ENCODE measurements around the gene MMP19. TPM values are rescaled to one million over a fixed set of nuclear protein-coding genes. Genes with fewer than 3 reads are reported as not detected.

Gene MMP19
- total RNA-seq: 10 to 100 TPM in 2 of 4 donors, 1 to 10 TPM in 2; 5.6 to 36.6 (median 11.4) TPM

- Histone ChIP-seq H3K9me3 (no peaks in the 10 kb centered on the region), H3K27me3 (no peaks in the 10 kb centered on the region), H3K4me1 (peaks cover 7 to 12% of the 10 kb centered on the region in 2 donors), H3K4me3 (peak within 1 kb of the TSS; percentile 54 to 64), H3K27ac (peak within 1 kb of the TSS; percentile 86 to 89), H3K36me3 (no peaks in the 10 kb centered on the region)
- intact Hi-C loops (cut with DNase I; ENCODE audit: low total_unique reads): no loop called here
- TF ChIP-seq, protein P1, sequence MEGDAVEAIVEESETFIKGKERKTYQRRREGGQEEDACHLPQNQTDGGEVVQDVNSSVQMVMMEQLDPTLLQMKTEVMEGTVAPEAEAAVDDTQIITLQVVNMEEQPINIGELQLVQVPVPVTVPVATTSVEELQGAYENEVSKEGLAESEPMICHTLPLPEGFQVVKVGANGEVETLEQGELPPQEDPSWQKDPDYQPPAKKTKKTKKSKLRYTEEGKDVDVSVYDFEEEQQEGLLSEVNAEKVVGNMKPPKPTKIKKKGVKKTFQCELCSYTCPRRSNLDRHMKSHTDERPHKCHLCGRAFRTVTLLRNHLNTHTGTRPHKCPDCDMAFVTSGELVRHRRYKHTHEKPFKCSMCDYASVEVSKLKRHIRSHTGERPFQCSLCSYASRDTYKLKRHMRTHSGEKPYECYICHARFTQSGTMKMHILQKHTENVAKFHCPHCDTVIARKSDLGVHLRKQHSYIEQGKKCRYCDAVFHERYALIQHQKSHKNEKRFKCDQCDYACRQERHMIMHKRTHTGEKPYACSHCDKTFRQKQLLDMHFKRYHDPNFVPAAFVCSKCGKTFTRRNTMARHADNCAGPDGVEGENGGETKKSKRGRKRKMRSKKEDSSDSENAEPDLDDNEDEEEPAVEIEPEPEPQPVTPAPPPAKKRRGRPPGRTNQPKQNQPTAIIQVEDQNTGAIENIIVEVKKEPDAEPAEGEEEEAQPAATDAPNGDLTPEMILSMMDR (IDR thresholded peaks at IDR 0.05): peak in 1 of 4 experiments; percentile 11
- TF ChIP-seq POLR2A (IDR thresholded peaks at IDR 0.05): peak; percentile 33 to 64
- DNase-seq: peak; percentile 70 to 80
Measured at GRCh38 chr12:55842681-55843429, at the start of gene MMP19. Gene MMP19, minus strand, starts transcription at chr12:55842936. Its CDS starts 106 bp downstream, at chr12:55842830.

DNA sequence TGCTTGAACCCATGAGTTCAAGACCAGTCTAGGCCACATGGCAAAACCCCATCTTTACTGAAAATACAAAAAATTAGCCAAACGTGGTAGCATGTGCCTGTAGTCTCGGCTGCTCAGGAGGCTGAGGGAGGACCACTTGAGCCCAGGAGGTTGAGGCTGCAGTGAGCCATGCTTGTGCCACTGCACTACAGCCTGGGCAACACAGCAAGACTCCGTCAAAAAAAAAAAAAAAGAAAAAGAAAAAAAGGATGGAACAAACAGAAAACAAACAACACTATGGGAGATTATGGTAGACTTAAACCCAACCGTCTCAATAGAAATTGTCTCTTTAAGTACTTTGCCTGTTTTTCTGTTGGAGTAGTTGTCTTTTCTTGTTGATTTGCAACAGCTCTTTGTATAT is 48.6 kb upstream of the MMP19 start:
- no peaks in the 10 kb centered on the region for H3K27me3 ChIP-seq
- intact Hi-C loops (cut with DNase I; ENCODE audit: low total_unique reads): no loop called here
- H3K27ac ChIP-seq: no peak overlapping the region
- no peak for DNase-seq
- H3K9me3 ChIP-seq: no peaks in the 10 kb centered on the region
- H3K4me3 ChIP-seq: no peak overlapping the region
- no peaks in the 10 kb centered on the region for H3K4me1 ChIP-seq
- H3K36me3 ChIP-seq: no peaks in the 10 kb centered on the region
- TF ChIP-seq, protein P1 (IDR thresholded peaks at IDR 0.05): no peak
- TF ChIP-seq POLR2A (IDR thresholded peaks at IDR 0.05): no peak

- intact Hi-C loops (cut with DNase I; ENCODE audit: low total_unique reads): no loop called here
- H3K4me3 ChIP-seq: no peak overlapping the region
Measured at GRCh38 chr12:55885113-55885512, 42.4 kb upstream of the MMP19 start.

GRCh38 chr12:55877824-55878223 is 35.1 kb upstream of the MMP19 start:
- H3K36me3 ChIP-seq: no peaks in the 10 kb centered on the region
- TF ChIP-seq POLR2A (IDR thresholded peaks at IDR 0.05): no peak
- TF ChIP-seq, protein P1 (IDR thresholded peaks at IDR 0.05): no peak
- intact Hi-C loops (cut with DNase I; ENCODE audit: low total_unique reads): no loop called here

More at GRCh38 chr12:55885113-55885512, 42.4 kb upstream of the MMP19 start:
- no peak for DNase-seq
- Histone ChIP-seq H3K36me3 (no peaks in the 10 kb centered on the region), H3K4me1 (no peaks in the 10 kb centered on the region), H3K9me3 (no peaks in the 10 kb centered on the region), H3K27ac (no peak overlapping the region), H3K27me3 (no peaks in the 10 kb centered on the region)
- TF ChIP-seq POLR2A (IDR thresholded peaks at IDR 0.05): no peak
- TF ChIP-seq, protein P1 (IDR thresholded peaks at IDR 0.05): no peak

GRCh38 chr12:55875704-55876467 is 33.1 kb upstream of the MMP19 start:
- H3K4me3 ChIP-seq: no peak overlapping the region
- H3K4me1 ChIP-seq: no peaks in the 10 kb centered on the region
- intact Hi-C loops (cut with DNase I; ENCODE audit: low total_unique reads): no loop called here
- no peaks in the 10 kb centered on the region for H3K9me3 ChIP-seq
- no peaks in the 10 kb centered on the region for H3K36me3 ChIP-seq
- no peak for DNase-seq
- H3K27ac ChIP-seq: no peak overlapping the region
- H3K27me3 ChIP-seq: no peaks in the 10 kb centered on the region
- TF ChIP-seq POLR2A (IDR thresholded peaks at IDR 0.05): no peak
- TF ChIP-seq, protein P1 (IDR thresholded peaks at IDR 0.05): no peak

More at GRCh38 chr12:55877824-55878223, 35.1 kb upstream of the MMP19 start:
- H3K4me1 ChIP-seq: no peaks in the 10 kb centered on the region
- H3K9me3 ChIP-seq: no peaks in the 10 kb centered on the region
- H3K4me3 ChIP-seq: no peak overlapping the region
- H3K27ac ChIP-seq: no peak overlapping the region
- H3K27me3 ChIP-seq: no peaks in the 10 kb centered on the region
- no peak for DNase-seq
